Measurements from ENCODE around the gene EID2B.
A peak's percentile ranks its signal among the peaks of the same experiment; 100 is the strongest.

Gene EID2B

DNA sequence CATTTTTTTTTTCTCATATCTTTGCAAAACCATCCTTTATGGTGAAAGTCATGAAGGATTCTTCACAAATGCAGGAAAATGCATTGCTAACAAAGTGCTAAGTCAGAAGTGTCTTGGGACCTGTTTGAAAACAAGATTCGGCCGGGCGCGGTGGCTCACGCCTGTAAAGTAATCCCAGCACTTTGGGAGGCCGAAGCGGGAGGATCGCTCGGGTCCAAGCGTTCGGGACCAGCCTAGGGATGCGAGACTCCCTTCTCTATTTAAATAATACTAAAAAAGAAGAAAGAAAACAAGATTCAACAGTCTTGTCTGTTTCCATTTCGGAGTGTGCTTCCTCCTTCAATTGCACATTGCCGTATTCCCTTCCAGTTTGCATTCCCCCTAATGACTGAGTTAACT, 819 bp downstream of the EID2B start:
- no peak for DNase-seq (ENCODE audit: low spot score)

DNA sequence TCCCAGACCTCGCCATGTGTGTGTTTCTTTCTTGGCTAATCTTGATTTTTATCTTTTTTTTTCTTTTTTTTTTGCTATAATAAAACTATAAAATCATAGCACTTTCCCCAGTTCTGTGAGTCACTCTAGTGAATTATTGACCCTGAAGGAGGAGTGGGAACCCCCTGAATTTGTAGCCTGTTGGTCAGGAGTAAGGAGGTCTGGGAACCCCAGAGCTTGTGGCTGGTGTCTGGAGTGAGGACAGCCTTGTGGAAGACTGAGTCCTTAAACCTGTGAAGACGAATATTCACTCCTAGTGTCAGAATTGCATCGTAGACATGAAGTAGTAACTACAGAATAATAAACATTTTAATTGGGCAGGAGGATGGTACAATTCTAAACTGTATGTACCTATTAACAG, 7.4 kb downstream of the EID2B start:
- no peak for DNase-seq (ENCODE audit: low spot score)

DNA sequence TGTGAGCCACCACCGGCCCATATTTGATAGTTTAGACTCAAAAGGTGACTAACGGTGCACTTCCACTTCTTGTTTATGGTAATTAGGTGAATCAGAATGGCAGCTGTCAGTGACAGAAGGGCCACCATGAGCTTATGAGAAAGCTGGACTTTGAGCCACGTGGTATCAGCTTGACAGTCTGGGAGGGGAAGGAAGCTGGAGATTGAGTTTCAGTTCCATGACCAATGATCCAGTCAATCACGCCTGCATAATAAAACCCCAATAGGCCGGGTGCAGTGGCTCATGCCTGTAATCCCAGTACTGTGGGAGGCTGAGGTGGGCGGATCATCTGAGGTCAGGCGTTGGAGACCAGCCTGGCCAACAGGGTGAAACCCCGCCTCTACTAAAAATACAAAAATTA, 8.2 kb downstream of the EID2B start:
- no peak for DNase-seq (ENCODE audit: low spot score)

DNA sequence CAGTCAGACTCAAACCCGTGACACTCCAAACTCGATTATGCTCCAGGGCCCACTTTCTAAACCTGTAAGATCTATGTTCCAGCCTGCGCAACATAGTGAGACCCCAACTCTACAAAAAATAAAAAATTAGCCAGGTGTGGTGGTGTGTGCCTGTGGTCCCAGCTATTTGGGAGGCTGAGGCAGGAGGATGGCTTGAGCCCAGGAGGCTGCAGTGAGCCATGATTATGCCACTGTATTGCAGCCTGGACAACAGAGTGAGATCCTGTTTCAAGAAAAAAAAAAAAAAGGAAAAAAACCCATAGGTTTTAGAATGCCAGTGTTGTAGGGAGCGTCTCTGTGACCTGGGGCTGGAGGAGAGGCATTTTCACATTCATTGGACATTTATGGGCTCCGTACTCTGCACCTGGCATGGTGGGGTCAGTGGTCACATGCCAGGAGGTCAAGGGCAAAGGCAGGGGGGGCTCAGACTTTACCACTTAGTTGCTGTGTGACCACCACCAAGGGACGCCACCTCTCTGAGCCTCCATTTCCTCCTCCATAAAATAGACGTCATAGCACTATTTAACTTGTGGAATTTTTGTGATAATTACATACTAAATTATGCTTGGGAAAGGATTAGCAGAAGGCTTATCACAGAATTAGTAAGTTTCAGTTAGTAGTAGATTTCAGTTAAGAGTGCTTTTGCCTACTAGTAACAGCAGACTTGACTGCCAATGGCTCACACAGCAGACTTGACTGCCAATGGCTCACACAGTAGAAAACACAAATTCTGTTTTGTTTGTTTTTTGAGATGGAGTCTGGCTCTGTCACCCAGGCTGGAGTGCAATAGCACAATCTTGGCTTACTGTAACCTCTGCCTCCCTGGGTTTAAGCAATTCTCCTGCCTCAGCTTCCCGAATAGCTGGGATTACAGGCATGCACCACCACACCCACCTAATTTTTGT, 11.8 kb downstream of the EID2B start:
- no peak for DNase-seq (ENCODE audit: low spot score)

DNA sequence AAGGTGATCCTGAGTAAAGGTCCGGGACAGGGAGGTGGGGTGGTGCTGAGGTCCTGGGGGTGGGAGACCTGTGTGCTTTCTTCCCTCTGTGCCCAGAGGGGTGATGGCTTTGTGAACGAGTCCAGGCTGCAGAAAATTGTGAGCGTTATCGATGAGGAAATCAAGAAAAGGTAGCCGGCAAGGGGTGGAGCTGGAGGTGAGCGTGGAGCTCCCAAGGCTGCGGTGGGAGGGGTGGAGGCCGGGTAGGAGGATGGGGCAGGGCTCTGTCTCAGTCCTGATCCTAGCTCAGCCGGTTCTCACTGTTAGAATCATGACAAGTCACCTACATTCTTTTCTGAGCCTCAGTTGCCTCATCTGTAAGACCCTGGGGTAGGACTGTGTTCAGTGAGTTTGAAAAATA, 13.7 kb downstream of the EID2B start:
- DNase-seq (ENCODE audit: low spot score) = no peak

DNA sequence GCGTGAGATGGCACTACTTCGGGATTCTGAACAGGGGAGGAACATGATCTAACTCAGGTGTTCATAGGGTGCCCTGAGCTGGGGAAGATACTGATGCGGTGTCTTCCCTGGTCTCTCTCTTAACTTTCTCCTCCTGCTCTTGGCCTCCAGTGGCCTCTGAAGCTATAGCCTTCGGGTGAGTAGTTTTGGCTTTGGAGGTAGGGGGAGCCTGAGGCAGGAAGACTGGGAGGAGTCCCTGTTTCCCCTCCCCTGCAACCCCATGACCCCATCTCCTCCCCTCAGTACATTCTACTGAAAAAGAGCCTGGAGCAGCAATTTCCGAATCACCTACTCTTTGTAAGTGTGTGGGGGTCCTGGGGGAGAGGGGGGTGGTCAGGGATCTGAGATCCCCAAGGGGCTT, 14.2 kb downstream of the EID2B start:
- DNase-seq (ENCODE audit: low spot score) = no peak

DNA sequence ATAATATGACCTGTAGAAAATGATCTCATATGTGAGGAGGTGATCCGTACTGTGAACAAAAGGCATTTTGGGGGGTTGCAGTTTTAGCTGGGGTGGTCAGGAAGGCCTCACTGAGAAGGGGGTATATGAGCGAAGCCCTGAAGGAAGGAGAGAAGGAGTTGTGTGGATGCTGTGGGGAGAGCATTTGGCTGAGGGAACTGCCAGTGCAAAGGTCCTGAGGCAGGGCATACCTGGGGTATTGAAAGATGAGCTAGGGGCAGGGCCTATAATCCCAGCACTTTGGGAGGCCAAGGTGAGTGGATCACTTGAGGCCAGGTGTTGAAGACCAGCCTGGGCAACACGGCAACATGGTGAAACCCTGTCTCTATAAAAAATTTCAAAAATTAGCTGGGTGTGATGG, 15.2 kb downstream of the EID2B start:
- DNase-seq (ENCODE audit: low spot score) = no peak

DNA sequence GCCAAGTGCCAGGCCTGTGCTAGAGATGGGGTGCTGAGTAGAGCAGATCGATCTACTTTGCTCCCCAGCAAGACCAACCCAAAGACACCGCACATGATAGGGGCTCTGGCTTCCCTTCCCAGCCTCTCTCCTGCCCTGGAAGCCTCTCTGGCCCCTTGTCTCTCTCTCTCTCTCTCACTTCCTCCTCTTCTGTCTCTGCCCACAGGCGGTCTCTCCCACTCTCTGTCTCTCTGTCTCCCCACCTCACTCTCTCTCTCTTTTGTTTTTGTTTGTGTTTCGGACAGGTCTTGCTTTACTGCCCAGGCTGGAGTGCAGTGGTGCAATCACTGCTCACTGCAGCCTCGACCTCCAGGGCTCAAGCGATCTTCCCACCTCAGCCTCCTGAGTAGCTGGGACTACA, 16.4 kb downstream of the EID2B start:
- no peak for DNase-seq (ENCODE audit: low spot score)

DNA sequence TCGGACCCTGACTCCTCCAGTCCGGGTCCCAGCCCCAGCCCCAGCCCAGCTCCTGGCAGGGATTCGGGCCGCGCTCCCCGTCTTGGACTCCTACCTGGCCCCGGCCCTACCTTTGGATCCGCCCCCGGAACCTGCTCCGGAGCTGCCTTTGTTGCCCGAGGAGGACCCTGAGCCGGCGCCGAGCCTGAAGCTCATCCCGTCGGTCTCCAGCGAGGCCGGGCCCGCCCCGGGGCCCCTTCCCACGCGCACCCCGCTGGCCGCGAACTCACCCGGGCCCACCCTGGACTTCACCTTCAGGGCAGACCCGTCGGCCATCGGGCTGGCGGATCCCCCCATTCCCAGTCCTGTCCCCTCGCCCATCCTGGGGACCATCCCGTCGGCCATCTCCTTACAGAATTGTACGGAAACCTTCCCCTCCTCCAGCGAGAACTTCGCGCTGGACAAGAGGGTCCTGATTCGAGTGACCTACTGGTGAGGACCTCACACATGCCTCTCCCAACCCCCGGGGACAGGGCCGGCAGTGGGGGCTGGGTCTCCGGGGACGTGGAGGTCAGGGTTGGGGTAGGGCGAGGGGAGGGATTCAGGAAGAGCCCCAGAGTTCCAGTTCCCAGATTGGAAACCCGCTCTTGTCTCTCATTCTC, 17.0 kb downstream of the EID2B start:
- DNase-seq (ENCODE audit: low spot score) = no peak

DNA sequence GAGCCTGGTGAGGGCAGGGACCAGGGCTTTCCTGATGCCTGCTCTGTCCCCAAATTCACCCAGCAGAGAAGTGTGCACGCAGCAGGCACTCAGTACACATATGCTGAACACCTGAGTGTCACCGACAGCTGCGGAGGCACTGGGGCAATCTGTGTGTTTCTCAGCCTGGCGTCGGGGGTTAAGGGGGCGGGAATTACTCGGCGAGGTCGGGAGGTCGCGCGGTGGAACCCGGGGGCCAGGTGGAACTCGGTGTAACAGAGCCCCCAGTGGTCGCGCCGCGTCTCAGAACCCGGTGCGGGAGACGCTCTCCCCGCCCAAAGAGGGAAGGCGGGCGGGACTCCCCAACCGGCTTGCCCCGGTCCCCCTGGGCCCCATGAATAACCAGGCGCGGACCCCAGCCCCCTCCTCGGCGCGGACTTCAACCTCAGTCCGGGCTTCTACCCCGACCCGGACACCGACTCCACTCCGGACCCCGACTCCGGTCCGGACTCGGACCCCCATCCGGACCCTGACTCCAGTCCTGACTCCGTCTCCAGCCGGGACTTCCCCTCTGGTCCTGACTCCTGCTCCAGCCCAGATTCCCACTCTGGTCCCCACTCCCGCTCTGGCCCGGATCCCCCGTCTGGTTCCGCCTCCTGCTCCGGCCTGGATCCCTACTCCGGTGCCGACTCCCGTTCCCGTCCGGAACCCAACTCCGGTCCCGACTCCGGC, 17.7 kb downstream of the EID2B start, which contains the start of gene SELENOV:
Gene SELENOV, plus strand, starts transcription at position 300 of the 711 bp plus-strand sequence. Its CDS starts 74 bp downstream, at position 374.
- DNase-seq (ENCODE audit: low spot score) = no peak

DNA sequence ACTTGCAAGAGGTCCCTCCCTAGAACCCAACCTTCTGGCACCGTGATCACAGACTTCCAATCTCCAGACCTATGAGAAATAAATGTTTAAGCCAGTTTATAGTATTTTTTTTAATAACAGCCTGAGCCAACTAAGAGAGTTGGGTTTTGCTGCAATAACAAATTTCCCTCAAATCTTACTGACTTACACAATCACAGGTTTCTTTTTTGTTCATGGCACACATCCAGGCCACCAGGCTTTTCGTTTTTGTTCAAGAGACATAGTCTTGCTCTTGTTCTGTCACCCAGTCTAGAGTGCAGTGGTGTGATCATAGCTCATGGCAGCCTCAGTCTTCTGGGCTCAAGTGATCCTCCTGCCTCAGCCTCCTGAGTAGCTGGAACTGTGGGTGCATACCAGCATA, 19.7 kb downstream of the EID2B start:
- no peak for DNase-seq (ENCODE audit: low spot score)

DNA sequence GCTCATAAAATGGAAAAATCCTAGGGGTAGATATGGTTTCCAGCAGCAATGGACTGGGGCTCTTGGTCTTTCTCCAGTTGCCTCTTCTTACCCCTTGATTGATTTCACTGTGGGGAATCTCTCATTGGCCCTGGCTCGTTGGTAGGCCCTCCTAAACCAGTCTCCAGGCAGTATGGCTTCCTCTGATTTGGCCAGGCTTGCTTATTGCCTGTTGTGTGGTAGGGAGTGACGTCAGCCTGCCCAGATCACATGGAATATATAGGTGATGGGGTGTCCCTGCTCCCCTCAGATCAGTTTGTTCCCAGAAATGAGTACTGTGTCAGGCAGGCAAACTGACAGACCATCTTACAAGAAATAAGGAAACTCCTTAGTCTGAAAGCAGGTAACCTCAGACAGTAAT, 23.4 kb downstream of the EID2B start:
- no peak for DNase-seq (ENCODE audit: low spot score)

DNA sequence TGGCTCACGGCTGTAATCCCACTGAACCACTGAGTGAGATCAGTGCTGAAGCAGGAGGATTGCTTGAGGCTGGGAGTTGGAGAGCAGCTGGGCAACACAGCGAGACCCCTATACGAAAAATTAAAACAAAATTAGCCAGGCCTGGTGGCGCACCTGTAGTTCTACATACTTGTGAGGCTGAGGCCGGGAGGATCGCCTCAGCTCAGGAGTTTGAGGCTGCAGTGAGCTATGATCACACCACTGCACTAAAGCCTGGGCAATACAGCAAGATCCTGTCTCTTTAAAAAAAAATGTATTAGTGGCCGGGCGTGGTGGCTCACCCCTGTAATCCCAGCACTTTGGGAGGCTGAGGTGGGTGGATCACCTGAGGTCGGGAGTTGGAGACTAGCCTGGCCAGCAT, 24.0 kb downstream of the EID2B start:
- no peak for DNase-seq (ENCODE audit: low spot score)

DNA sequence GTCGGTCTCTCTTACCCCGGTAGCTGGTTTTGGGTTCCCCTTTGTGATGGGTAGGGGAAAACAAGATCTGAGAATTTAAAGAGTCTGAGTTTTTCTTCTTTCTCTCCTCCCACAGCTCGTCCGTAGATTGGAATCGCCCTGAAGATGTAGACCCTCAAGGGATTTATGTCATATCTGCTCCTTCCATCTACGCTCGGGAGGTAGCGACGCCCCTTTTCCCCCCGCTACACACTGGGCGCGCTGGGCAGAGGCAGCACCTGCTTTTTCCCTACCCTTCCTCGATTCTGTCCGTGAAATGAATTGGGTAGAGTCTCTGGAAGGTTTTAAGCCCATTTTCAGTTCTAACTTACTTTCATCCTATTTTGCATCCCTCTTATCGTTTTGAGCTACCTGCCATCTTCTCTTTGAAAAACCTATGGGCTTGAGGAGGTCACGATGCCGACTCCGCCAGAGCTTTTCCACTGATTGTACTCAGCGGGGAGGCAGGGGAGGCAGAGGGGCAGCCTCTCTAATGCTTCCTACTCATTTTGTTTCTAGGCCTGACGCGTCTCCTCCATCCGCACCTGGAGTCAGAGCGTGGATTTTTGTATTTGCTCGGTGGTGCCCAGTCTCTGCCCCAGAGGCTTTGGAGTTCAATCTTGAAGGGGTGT, 24.8 kb downstream of the EID2B start:
- no peak for DNase-seq (ENCODE audit: low spot score)

DNA sequence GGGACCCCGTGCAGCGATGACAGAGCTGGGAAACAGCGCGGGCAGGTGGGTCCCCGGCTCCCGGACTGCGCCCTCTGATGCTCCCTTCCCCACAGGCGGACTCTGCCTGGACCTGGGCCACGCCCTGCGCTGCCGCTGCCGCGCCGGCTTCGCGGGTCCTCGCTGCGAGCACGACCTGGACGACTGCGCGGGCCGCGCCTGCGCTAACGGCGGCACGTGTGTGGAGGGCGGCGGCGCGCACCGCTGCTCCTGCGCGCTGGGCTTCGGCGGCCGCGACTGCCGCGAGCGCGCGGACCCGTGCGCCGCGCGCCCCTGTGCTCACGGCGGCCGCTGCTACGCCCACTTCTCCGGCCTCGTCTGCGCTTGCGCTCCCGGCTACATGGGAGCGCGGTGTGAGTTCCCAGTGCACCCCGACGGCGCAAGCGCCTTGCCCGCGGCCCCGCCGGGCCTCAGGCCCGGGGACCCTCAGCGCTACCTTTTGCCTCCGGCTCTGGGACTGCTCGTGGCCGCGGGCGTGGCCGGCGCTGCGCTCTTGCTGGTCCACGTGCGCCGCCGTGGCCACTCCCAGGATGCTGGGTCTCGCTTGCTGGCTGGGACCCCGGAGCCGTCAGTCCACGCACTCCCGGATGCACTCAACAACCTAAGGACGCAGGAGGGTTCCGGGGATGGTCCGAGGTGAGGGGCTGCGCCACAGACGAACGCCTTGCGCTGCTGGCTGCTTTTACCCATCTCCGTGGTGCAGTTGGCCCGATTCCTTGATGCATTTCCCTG, 25.5 kb downstream of the EID2B start:
- peak; percentile 88 for DNase-seq (ENCODE audit: low spot score)

DNA sequence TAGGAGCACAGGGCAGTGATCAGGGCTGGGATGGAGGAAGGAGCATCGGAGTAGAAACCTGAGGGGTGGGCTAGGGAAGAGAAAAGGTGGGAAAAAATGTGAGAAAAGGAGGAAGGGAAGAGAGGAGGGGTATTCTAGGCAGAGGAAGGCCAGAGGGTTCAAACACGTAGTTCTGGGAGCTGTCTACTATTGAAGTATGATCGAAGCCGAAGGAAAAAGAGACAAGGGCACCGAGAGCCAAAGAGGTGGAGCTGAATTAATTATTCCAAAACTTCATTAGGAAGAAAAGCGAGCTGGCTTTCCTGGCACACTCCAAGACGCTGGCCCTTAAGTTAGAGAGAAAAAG, 26.1 kb downstream of the EID2B start:
- no peak for DNase-seq (ENCODE audit: low spot score)

DNA sequence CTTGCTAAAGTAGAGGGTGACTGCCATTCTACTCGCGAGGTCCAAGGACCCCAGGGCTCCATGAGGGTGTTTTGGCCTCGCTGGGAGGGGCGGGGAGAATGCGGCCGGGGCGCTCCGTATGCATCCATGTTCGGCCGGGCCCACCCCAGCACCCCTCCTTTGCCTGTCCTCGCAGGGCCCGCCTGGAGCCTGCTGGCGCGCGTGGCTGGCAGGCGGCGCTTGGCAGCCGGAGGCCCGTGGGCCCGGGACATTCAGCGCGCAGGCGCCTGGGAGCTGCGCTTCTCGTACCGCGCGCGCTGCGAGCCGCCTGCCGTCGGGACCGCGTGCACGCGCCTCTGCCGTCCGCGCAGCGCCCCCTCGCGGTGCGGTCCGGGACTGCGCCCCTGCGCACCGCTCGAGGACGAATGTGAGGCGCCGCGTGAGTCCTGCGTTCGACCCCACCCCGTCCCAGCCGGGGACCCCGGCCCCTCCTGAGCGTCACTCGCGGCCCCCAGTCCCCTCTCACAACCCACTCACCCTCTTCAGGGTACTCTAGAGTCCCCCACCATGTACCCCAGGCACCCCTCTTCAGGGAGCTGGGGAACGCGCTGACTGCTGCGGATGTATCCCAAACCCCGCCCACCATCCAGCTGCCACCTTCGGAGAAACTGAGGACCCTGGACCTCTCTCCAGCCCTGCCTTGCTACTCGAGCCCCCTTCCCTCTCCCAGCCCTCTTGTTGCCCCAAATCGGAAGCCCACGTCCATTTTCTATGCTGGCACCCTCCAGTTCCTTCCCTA, 29.8 kb downstream of the EID2B start:
- DNase-seq (ENCODE audit: low spot score) = peak; percentile 77

DNA sequence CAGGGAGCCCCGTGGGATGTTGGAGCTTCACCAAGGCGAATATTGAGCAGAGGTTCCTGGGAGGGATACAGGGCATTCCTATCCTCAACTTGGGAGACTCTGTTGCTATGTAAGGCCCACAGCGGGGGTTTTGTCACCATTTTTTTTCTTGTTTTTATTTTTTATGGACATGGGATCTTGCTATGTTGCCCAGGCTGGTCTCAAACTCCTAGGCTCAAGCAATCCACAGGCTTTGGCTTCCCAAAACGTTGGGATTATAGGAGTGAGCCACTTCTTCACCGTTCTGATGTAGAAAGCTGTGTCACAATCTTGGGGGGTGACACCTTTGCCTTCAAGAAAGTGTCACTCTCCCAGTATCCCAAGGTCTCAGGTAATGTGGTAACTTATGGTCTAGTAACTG, 31.3 kb downstream of the EID2B start:
- no peak for DNase-seq (ENCODE audit: low spot score)

DNA sequence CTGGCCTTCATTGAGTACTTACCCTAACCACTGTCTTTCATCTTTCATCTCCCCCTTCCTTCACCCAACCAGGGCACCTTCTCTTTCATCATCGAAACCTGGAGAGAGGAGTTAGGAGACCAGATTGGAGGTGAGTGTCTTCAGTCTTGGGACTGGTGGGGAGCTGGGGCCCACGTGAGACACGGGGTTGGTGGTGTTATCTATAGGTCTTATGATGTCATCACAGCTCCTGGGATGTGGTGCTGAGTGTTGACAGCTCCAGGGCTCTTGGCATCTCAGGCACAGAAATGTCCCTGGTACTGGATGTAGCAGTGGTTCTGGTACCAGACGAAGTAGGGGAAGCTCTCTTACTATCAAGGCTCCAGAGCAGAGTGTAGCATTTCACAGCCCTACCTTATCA, 32.1 kb downstream of the EID2B start:
- DNase-seq (ENCODE audit: low spot score) = no peak

DNA sequence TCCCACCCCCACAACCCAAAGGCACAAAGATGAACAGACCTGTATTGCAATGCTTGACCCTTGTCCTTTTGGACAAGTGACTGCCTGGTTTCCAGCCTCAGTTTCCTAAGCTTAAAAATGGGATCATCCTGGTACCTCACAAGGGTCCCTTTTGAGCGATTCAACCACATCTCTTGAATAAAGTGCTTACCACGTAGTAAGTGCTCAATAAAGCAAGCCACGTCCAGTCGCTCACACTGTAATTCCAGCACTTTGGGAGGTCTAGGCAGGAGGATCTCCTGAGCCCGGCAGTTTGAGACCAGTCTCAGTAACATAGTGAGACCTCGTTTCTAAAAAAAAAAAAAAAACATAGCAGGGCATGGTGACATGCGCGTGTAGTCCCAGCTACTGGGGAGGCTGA, 32.7 kb downstream of the EID2B start:
- DNase-seq (ENCODE audit: low spot score) = no peak
